OCI-LY7 (cell line): ENCODE data around the gene CLEC12A. TPM values are rescaled to one million over a fixed set of nuclear protein-coding genes. Genes with fewer than 3 reads are reported as not detected.
"Not testable (repeated sequence)": the region's sequence is repeated elsewhere in the genome, so short reads cannot be mapped to it uniquely, and the experiment has no call there.

Source experiments
- BruUV-seq: library from RNA; stranded (reverse); fragments of 400-500 nt; replicated peaks from 2 replicates; lab custom pipeline; 2021; lab: Mats Ljungman, UMichigan
- CTCF ChIA-PET: fragments of 300-600 bp; sonication (Branson Sonifier 250); formaldehyde crosslinking; loops from one replicate; lab custom pipeline; 2022; ENCODE audit warnings: antibody characterized with exemption; ENCODE audit not compliant: unreplicated experiment; lab: Charles Lee
- POLR2A ChIA-PET: fragments of 300-600 bp; sonication (Branson Sonifier 250); formaldehyde crosslinking; loops from one replicate; lab custom pipeline; 2022; ENCODE audit warnings: antibody characterized with exemption; lab: Charles Lee
- DNase-seq: peaks from one replicate; pipeline ENCODE4 v3.0.0-alpha.2; 2015; ENCODE audit warnings: low spot score
- H2AFZ ChIP-seq: fragments of 200-600 bp; sonication (generic), shearing (Covaris generic); 2 replicates; pipeline ENCODE4 v1.6.1; 2014; ENCODE audit warnings: mild to moderate bottlenecking, antibody characterized with exemption, low read length, moderate library complexity
- H3K27ac ChIP-seq: fragments of 200-600 bp; sonication (generic); 2 replicates; pipeline ENCODE4 v1.5.1; 2014; ENCODE audit warnings: mixed run types, low read depth, mild to moderate bottlenecking, moderate library complexity, low read length, inconsistent platforms; ENCODE audit not compliant: poor library complexity, severe bottlenecking
- H3K36me3 ChIP-seq: fragments of 200-600 bp; sonication (generic); 2 replicates; pipeline ENCODE4 v1.6.1; 2014; ENCODE audit warnings: mild to moderate bottlenecking, antibody characterized with exemption, low read length, moderate library complexity, mixed read lengths; ENCODE audit not compliant: insufficient read depth
- H3K4me1 ChIP-seq: fragments of 200-600 bp; sonication (generic); 2 replicates; pipeline ENCODE4 v1.5.1; 2014; ENCODE audit warnings: mild to moderate bottlenecking, low read length; ENCODE audit not compliant: insufficient read depth, poor library complexity, severe bottlenecking
- H3K4me2 ChIP-seq: fragments of 200-600 bp; sonication (generic); 2 replicates; pipeline ENCODE4 v1.6.1; 2014; ENCODE audit warnings: mild to moderate bottlenecking, low read length
- H3K4me3 ChIP-seq: fragments of 200-600 bp; sonication (generic); 2 replicates; pipeline ENCODE4 v1.5.1; 2014; ENCODE audit warnings: mild to moderate bottlenecking, low read depth, low read length; ENCODE audit not compliant: poor library complexity, severe bottlenecking
- H3K79me2 ChIP-seq: fragments of 200-600 bp; sonication (generic); 2 replicates; pipeline ENCODE4 v1.6.1; 2016; ENCODE audit warnings: low read depth, mild to moderate bottlenecking, low read length, moderate library complexity, mixed read lengths; ENCODE audit not compliant: insufficient read depth
- H3K9me2 ChIP-seq: fragments of 200-600 bp; sonication (generic); 2 replicates; pipeline ENCODE4 v1.6.1; 2016; ENCODE audit warnings: mild to moderate bottlenecking, low read length, mixed read lengths; ENCODE audit not compliant: insufficient read depth
- H3K9me3 ChIP-seq: fragments of 200-600 bp; sonication (generic); 2 replicates; pipeline ENCODE4 v1.6.1; 2014; ENCODE audit warnings: mild to moderate bottlenecking, mixed run types, low read length, mixed read lengths
- H4K20me1 ChIP-seq: fragments of 200-600 bp; sonication (generic); 2 replicates; pipeline ENCODE4 v1.6.1; 2014; ENCODE audit warnings: mild to moderate bottlenecking, antibody characterized with exemption, low read length, moderate library complexity, mixed read lengths; ENCODE audit not compliant: insufficient read depth
- EZH2phosphoT487 ChIP-seq: fragments of 200-600 bp; sonication (generic); IDR thresholded peaks from 2 replicates; pipeline ENCODE4 v1.6.1; 2018; ENCODE audit warnings: low read depth, borderline replicate concordance, mild to moderate bottlenecking, mixed run types, antibody characterized with exemption, low read length, moderate library complexity, mixed read lengths
- intact Hi-C: fragments of 100-400 bp; cut with micrococcal nuclease; formaldehyde crosslinking; loops from one replicate; pipeline ENCODE4 v1.10.0; 2022; ENCODE audit not compliant: unreplicated experiment
- total RNA-seq, 2 experiments: library from RNA; depleted of rRNA in 1 of 2; stranded (reverse); fragments of >200 nt in 1 of 2; shearing (Covaris generic) in 1 of 2; gene quantifications; 2 replicates each; pipeline ENCODE4 v1.2.3, GENCODE V29; 2014 to 2022
- TF ChIP-seq, protein P1 (sequence below): fragments of 200-600 bp; sonication (generic); conservative IDR thresholded peaks from 2 replicates; pipeline ENCODE4 v1.5.1; 2014; ENCODE audit warnings: mild to moderate bottlenecking, antibody characterized with exemption, low read length, moderate library complexity, mixed read lengths

CLEC12A gene
- total RNA-seq, 2 experiments from 2014 or later: not detected

- no peaks in the 10 kb centered on the region for H3K9me3 ChIP-seq
- no peak overlapping the region for H3K4me2 ChIP-seq
- ChIA-PET CTCF (no interaction called here), POLR2A (interaction anchor here (0.7 kb wide), 1 partner anchor 168 kb away, joined by 3 read pairs; no protein-coding TSS in a partner anchor)
- no peak overlapping the region for H3K4me3 ChIP-seq
- no peak for TF ChIP-seq EZH2phosphoT487
- TF ChIP-seq, protein P1, sequence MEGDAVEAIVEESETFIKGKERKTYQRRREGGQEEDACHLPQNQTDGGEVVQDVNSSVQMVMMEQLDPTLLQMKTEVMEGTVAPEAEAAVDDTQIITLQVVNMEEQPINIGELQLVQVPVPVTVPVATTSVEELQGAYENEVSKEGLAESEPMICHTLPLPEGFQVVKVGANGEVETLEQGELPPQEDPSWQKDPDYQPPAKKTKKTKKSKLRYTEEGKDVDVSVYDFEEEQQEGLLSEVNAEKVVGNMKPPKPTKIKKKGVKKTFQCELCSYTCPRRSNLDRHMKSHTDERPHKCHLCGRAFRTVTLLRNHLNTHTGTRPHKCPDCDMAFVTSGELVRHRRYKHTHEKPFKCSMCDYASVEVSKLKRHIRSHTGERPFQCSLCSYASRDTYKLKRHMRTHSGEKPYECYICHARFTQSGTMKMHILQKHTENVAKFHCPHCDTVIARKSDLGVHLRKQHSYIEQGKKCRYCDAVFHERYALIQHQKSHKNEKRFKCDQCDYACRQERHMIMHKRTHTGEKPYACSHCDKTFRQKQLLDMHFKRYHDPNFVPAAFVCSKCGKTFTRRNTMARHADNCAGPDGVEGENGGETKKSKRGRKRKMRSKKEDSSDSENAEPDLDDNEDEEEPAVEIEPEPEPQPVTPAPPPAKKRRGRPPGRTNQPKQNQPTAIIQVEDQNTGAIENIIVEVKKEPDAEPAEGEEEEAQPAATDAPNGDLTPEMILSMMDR: no peak
- no peak overlapping the region for H3K27ac ChIP-seq
- H2AFZ ChIP-seq: no peak overlapping the region
- H3K4me1 ChIP-seq: no peaks in the 10 kb centered on the region
- intact Hi-C loops: no loop called here
- H3K9me2 ChIP-seq: no peaks in the 10 kb centered on the region
- no peaks in the 10 kb centered on the region for H3K36me3 ChIP-seq
- H4K20me1 ChIP-seq: no peaks in the 10 kb centered on the region
- DNase-seq: no peak
- BruUV-seq: no TSS peak
- H3K79me2 ChIP-seq: no peaks in the 10 kb centered on the region
These were observed 9.3 kb upstream of the CLEC12A start for GRCh38 chr12:9961901-9962300.

- no peak for DNase-seq
- Histone ChIP-seq H3K4me1 (no peaks in the 10 kb centered on the region), H3K9me3 (no peaks in the 10 kb centered on the region), H3K79me2 (no peaks in the 10 kb centered on the region), H4K20me1 (no peaks in the 10 kb centered on the region), H2AFZ (no peak overlapping the region), H3K4me3 (no peak overlapping the region), H3K4me2 (no peak overlapping the region), H3K27ac (no peak overlapping the region), H3K9me2 (no peaks in the 10 kb centered on the region), H3K36me3 (no peaks in the 10 kb centered on the region)
- ChIA-PET CTCF (no interaction called here), POLR2A (interaction anchor here (0.6 kb wide), 1 partner anchor 180 kb away, joined by 3 read pairs; no protein-coding TSS in a partner anchor)
- no TSS peak for BruUV-seq
- intact Hi-C loops: no loop called here
- TF ChIP-seq EZH2phosphoT487: no peak
These were observed 1.5 kb upstream of the CLEC12A start for GRCh38 chr12:9969673-9970072.

DNA sequence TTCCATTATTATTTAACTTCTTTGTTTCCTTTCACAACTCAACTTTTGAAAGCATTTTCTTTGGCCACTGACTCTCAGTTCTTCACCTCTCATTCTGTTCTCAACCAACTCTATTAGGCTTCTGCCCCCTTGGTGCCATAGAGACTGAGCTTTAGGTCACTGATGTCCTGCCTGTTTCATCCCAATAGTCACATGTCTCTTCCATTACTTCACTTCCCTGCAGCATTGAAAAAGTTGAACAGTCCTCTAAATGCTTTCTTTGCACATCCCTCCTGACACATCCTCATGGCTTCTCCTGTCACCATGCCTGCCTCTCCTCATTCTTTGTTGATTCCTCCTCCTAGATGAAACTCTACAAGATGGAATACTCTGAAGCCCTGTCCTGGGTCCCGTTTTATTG lies 2.7 kb downstream of the CLEC12A start:
- H3K4me3 ChIP-seq: no peak overlapping the region
- ChIA-PET POLR2A (no interaction called here), CTCF (no interaction called here)
- intact Hi-C loops: no loop called here
- no peaks in the 10 kb centered on the region for H3K36me3 ChIP-seq
- H4K20me1 ChIP-seq: no peaks in the 10 kb centered on the region
- H3K27ac ChIP-seq: no peak overlapping the region
- no TSS peak for BruUV-seq
- H3K4me2 ChIP-seq: no peak overlapping the region
- TF ChIP-seq, protein P1: no peak
- no peaks in the 10 kb centered on the region for H3K4me1 ChIP-seq
- no peaks in the 10 kb centered on the region for H3K9me2 ChIP-seq
- no peak for DNase-seq
- no peak overlapping the region for H2AFZ ChIP-seq
- H3K79me2 ChIP-seq: no peaks in the 10 kb centered on the region
- H3K9me3 ChIP-seq: no peaks in the 10 kb centered on the region

DNA sequence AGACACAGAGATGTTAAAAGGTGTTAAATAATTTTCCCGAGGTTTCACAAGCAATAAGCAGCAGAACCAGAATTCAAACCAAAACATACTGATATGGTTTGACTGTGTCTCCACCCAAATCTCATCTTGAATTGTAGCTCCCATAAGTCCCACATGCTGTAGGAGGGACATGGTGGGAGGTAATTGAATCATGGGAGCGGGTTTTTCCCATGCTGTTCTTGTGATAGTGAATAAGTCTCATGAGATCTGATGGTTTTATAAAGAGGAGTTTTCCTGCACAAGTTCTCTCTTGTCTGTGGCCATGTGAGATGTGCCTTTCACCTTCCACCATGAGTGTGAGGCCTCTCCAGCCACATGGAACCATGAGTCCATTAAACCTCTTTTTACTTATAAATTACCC lies 3.5 kb downstream of the CLEC12A start:
- H4K20me1 ChIP-seq, H3K79me2 ChIP-seq, POLR2A ChIA-PET, H3K4me2 ChIP-seq, H3K4me1 ChIP-seq, H3K36me3 ChIP-seq, H3K9me2 ChIP-seq, H3K9me3 ChIP-seq, DNase-seq, H3K27ac ChIP-seq, BruUV-seq, H2AFZ ChIP-seq, CTCF ChIA-PET, intact Hi-C loops, H3K4me3 ChIP-seq: not testable (repeated sequence)
